Measurements from ENCODE around the gene MRPL52. TPM values are rescaled to one million over a fixed set of nuclear protein-coding genes. Genes with fewer than 3 reads are reported as not detected.

Gene MRPL52
- total and polyA plus RNA-seq, 2 of the 13 experiments (the other 11 are each of a cell fraction or from before 2014, with no cell fraction given), result 118 to 329 TPM

GRCh38 chr14:22829076-22829660, 519 bp upstream of the MRPL52 start (continued):
- peak; percentile 18; the same call in 1 of the 2 replicates for TF ChIP-seq ZNF281 (CRISPR knock-in tag; IDR thresholded peaks at IDR 0.05; ENCODE audit: borderline replicate concordance)
- TF ChIP-seq FOXJ3 (CRISPR knock-in tag; IDR thresholded peaks at IDR 0.05; ENCODE audit: borderline replicate concordance), result 0 out of 2 replicates have a peak, but pooled peaks have one; percentile 28
- TF ChIP-seq TOPORS (CRISPR knock-in tag; IDR thresholded peaks at IDR 0.05), result peak; percentile 5; the same call in 1 of the 2 replicates
- peak; percentile 36; the same call in 1 of the 2 replicates for TF ChIP-seq ZSCAN20 (CRISPR knock-in tag; IDR thresholded peaks at IDR 0.05; ENCODE audit: borderline replicate concordance)
- peak; percentile 17; the same call in 1 of the 2 replicates for TF ChIP-seq KDM5B (CRISPR knock-in tag; IDR thresholded peaks at IDR 0.05; ENCODE audit: borderline replicate concordance)
- TF ChIP-seq ZFAT (CRISPR knock-in tag; conservative IDR thresholded peaks at IDR 0.05), result 0 out of 2 replicates have a peak, but pooled peaks have one; percentile 59
- TF ChIP-seq ZNF703 (CRISPR knock-in tag; IDR thresholded peaks at IDR 0.05; ENCODE audit: borderline replicate concordance), result peak; percentile 13; the same call in 1 of the 2 replicates
- TF ChIP-seq ZFP37 (CRISPR knock-in tag; IDR thresholded peaks at IDR 0.05; ENCODE audit: borderline replicate concordance), result 0 out of 2 replicates have a peak, but pooled peaks have one; percentile 26
- TF ChIP-seq ZNF367 (CRISPR knock-in tag; IDR thresholded peaks at IDR 0.05; ENCODE audit: borderline replicate concordance), result 0 out of 2 replicates have a peak, but pooled peaks have one; percentile 49
- TF ChIP-seq PRDM15 (CRISPR knock-in tag; IDR thresholded peaks at IDR 0.05), result 0 out of 2 replicates have a peak, but pooled peaks have one; percentile 36
- peak; percentile 49; the same call in 1 of the 2 replicates for TF ChIP-seq XBP1 (CRISPR knock-in tag; IDR thresholded peaks at IDR 0.05)
- peak; percentile 50; the same call in 1 of the 2 replicates for TF ChIP-seq BATF2 (CRISPR knock-in tag; IDR thresholded peaks at IDR 0.05)
- TF ChIP-seq SALL2 (CRISPR knock-in tag; IDR thresholded peaks at IDR 0.05), result peak; percentile 68; the same call in 1 of the 2 replicates
- TF ChIP-seq MED13 (CRISPR knock-in tag; IDR thresholded peaks at IDR 0.05), result 0 out of 2 replicates have a peak, but pooled peaks have one; percentile 57
- peak; percentile 87 for TF ChIP-seq SMAD9 (CRISPR knock-in tag; IDR thresholded peaks at IDR 0.05)
- TF ChIP-seq ZNF512 (CRISPR knock-in tag; IDR thresholded peaks at IDR 0.05), result 0 out of 2 replicates have a peak, but pooled peaks have one; percentile 37
- TF ChIP-seq NFKBIZ (CRISPR knock-in tag; IDR thresholded peaks at IDR 0.05), result 0 out of 2 replicates have a peak, but pooled peaks have one; percentile 18
- TF ChIP-seq TBP (CRISPR knock-in tag; IDR thresholded peaks at IDR 0.05), result peak; percentile 39; the same call in 1 of the 2 replicates
- peak; percentile 47; the same call in 1 of the 2 replicates for TF ChIP-seq ARHGAP35 (CRISPR knock-in tag; IDR thresholded peaks at IDR 0.05; ENCODE audit: borderline replicate concordance)
- TF ChIP-seq PTBP1 (IDR thresholded peaks at IDR 0.05; ENCODE audit: low read depth, low read length, poor library complexity, severe bottlenecking), result peak; percentile 9

Data from HepG2 (cell line).